ENCODE results near the gene SPINK7. TPM values are rescaled to one million over a fixed set of nuclear protein-coding genes. Genes with fewer than 3 reads are reported as not detected.

Gene SPINK7
- total and polyA plus RNA-seq, 2 of the 4 experiments (the other 2 are of a cell fraction) = not detected

DNA sequence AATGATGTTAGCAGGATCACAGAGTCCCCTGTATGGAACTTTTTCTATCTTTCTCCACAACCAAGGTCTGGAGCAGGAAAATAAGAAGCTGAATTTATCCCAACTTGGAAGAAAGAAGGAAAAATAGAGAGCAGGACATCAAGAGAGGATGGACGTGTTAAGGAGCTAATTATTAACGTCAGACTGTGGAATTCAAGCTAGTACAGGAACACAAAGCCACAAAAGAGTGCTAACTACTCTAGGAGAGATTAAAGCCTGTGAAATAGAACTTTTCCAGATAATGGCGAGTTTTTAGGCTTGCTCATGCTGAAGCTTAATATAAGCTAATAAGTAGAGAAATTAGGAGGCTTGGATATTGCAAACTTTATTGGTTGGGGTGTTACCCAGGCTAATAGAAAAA, 44.3 kb upstream of the SPINK7 start:
- Histone ChIP-seq H2BK15ac (ENCODE audit: low read depth, low read length) (no peak overlapping the region), H2AK9ac (replicated peaks; ENCODE audit: low read depth, low read length, poor library complexity) (no peak overlapping the region), H3K4me2 (ENCODE audit: low read depth, low read length) (no peak overlapping the region), H3K56ac (ENCODE audit: extremely low read depth, insufficient read depth, low read length) (no peak overlapping the region), H2AFZ (replicated peaks; ENCODE audit: low read length, poor library complexity) (no peak overlapping the region), H3K9me3 (ENCODE audit: control insufficient read depth, insufficient read depth, low read length) (no peaks in the 10 kb centered on the region), H4K20me1 (ENCODE audit: insufficient read depth, low read length) (no peaks in the 10 kb centered on the region), H4K5ac (ENCODE audit: low read depth, low read length) (no peak overlapping the region), H3K23ac (ENCODE audit: low read depth, low read length) (no peak overlapping the region), H2BK20ac (ENCODE audit: low read depth, low read length) (no peak overlapping the region), H3K14ac (replicated peaks; ENCODE audit: low read depth, low read length) (no peak overlapping the region), H3K36me3 (ENCODE audit: control insufficient read depth, insufficient read depth, low read length) (no peaks in the 10 kb centered on the region), H3K79me1 (ENCODE audit: low read depth in 1 of 2, low read length in 2 of 2) (no peaks in the 10 kb centered on the region), H2BK120ac (ENCODE audit: low read depth, low read length) (no peak overlapping the region), H3K4me3 (ENCODE audit: insufficient read depth, low read depth, low read length) (no peak overlapping the region), H2BK5ac (ENCODE audit: low read depth, low read length, poor library complexity, severe bottlenecking) (no peak overlapping the region), H3K4ac (ENCODE audit: low read depth, low read length) (no peak overlapping the region), H2AK5ac (ENCODE audit: low read depth, low read length) (no peak overlapping the region), H3K27ac (ENCODE audit: insufficient read depth, low read length) (no peak overlapping the region), H3K9me1 (ENCODE audit: insufficient read depth, low read length) (no peaks in the 10 kb centered on the region), H3K18ac (ENCODE audit: low read depth, low read length) (no peak overlapping the region), H3K27me3 (ENCODE audit: control insufficient read depth, insufficient read depth, low read length) (no peaks in the 10 kb centered on the region), H4K91ac (ENCODE audit: insufficient read depth, low read depth, low read length) (no peak overlapping the region), H4K8ac (ENCODE audit: low read depth in 2 of 2, low read length in 2 of 2) (no peak overlapping the region), H3K9ac (ENCODE audit: low read depth, low read length) (no peak overlapping the region), H3K4me1 (ENCODE audit: control insufficient read depth, insufficient read depth, low read length) (no peaks in the 10 kb centered on the region)
- DNase-seq (no peak), ATAC-seq (ENCODE audit: low read depth) (no peak)
- no TSS peak for BruUV-seq (replicated peaks)
- CTCF ChIA-PET = no interaction called here
- intact Hi-C loops (cut with micrococcal nuclease) (no loop called here), dilution Hi-C loops (cut with HindIII; ENCODE audit: low sequenced_read_pairs, unreplicated experiment) (no loop called here), in situ Hi-C loops (cut with MboI; ENCODE audit: low sequenced_read_pairs) (no loop called here)
- TF ChIP-seq RFX5 (IDR thresholded peaks at IDR 0.05; ENCODE audit: low read depth, low read length) (no peak), FOS (IDR thresholded peaks at IDR 0.05; ENCODE audit: low read depth, low read length) (no peak), RAD21 (IDR thresholded peaks at IDR 0.05; ENCODE audit: low read length) (no peak), CHD1 (IDR thresholded peaks at IDR 0.05; ENCODE audit: low read depth, low read length) (no peak), MXI1 (IDR thresholded peaks at IDR 0.05; ENCODE audit: borderline replicate concordance, low read depth, low read length) (no peak)
- TF ChIP-seq, protein P1, sequence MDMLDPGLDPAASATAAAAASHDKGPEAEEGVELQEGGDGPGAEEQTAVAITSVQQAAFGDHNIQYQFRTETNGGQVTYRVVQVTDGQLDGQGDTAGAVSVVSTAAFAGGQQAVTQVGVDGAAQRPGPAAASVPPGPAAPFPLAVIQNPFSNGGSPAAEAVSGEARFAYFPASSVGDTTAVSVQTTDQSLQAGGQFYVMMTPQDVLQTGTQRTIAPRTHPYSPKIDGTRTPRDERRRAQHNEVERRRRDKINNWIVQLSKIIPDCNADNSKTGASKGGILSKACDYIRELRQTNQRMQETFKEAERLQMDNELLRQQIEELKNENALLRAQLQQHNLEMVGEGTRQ (IDR thresholded peaks at IDR 0.05; ENCODE audit: low read depth, low read length) = no peak
- WGBS, 2 experiments (ENCODE audit: extremely low coverage in 2 of 2, insufficient read length in 1 of 2) = no CpG with 5 or more reads among the region's 3 CpGs
- POLR2A ChIA-PET (ENCODE audit: unreplicated experiment) = no interaction called here
